Smooth muscle cell of trachea (primary cell): Measurements from ENCODE around the gene ANKRD39. TPM values are rescaled to one million over a fixed set of nuclear protein-coding genes. Genes with fewer than 3 reads are reported as not detected.

ENCODE experiments used
- total RNA-seq: library from RNA; depleted of rRNA; stranded (reverse); fragments of >200 nt; gene quantifications from 2 replicates; pipeline ENCODE4 v1.2.1, GENCODE V29; 2014

Gene ANKRD39, protein sequence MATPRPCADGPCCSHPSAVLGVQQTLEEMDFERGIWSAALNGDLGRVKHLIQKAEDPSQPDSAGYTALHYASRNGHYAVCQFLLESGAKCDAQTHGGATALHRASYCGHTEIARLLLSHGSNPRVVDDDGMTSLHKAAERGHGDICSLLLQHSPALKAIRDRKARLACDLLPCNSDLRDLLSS
- total RNA-seq, result 6.1 and 6.5 TPM in 2 replicates

GRCh38 chr2:96857667-96858372 lies at the start of gene ANKRD39:
Gene ANKRD39, minus strand, starts transcription at chr2:96858016. Its CDS starts 29 bp downstream, at chr2:96857987.

GRCh38 chr2:96869822-96870625 lies 12.2 kb upstream of the ANKRD39 start, which contains the start of gene SEMA4C:
Gene SEMA4C, minus strand, starts transcription at chr2:96870080. Its CDS starts 2,194 bp downstream, at chr2:96867886.

DNA sequence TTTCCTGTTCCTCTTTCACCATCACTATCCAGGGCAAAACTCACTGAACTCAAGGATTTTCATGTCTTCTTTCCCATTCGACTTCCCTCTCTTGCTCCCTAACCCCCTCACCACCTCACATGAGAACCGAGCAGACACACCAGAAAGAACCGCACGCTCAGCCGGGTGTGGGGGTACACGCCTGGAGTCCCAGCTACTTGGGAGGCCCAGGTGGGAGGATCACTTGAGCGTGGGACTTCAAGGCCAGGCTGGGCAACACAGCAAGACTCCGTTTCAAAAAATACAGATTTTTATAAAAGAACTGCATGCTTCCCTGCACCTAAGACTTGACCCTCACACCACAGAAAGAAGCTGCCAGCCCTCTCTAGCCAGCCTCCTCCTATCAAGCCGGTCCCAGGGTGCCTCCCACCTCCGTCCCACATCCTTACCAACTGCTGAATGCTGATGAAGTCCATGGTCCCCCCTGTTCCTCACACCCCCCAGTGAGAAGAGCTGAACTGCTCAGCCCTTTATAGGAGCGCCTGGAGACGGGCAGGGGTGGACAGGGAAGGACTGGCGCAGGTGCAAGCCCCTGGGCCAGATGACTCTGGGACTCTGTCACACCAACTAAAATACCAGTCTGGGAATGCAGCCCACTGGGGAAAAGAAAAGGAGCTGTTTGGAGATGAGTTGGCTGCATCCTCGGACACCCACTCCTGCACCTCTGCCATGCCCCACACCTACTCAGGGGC lies 14.1 kb downstream of the ANKRD39 start, which contains the start of gene ANKRD23:
TSS of gene ANKRD23 (minus strand) at position 484 of the 731 bp plus-strand sequence. CDS start at position 455, 29 bp downstream.

DNA sequence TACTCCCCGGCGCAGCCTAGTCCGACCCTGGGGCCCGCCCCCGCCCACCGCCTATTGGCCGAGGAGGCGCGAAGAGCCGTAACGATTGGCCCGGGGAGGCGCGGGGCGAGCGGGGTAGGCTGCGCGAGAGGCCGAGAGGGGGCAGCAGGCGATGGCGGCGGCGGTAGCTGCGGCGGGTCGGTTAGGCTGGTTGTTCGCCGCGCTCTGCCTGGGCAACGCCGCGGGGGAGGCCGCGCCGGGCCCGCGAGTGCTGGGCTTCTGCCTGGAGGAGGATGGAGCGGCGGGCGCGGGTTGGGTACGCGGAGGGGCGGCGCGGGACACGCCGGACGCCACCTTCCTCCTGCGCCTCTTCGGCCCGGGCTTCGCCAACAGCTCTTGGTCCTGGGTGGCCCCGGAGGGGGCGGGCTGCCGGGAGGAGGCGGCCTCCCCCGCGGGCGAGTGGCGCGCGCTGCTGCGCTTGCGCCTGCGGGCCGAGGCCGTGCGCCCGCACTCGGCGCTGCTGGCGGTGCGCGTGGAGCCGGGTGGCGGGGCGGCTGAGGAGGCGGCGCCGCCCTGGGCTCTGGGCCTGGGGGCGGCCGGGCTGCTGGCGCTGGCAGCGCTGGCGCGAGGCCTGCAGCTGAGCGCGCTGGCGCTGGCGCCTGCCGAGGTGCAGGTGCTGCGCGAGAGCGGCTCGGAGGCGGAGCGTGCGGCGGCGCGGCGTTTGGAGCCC lies 41.5 kb downstream of the ANKRD39 start, which contains the start of gene CNNM3:
TSS of gene CNNM3 (plus strand) at position 142 of the 709 bp plus-strand sequence. CDS start at position 152, 10 bp downstream.

Other genes starting within 250 kb of the ANKRD39 start
- 47.6 and 51.4 TPM in 2 replicates for gene KANSL3, start 219.7 kb downstream of the ANKRD39 start, total RNA-seq
- gene FER1L5, start 215.3 kb downstream of the ANKRD39 start, total RNA-seq, result 1.3 and 1.9 TPM in 2 replicates
- gene LMAN2L, start 118.0 kb downstream of the ANKRD39 start, total RNA-seq, result 28.5 and 38.9 TPM in 2 replicates
- gene CNNM4, start 97.1 kb downstream of the ANKRD39 start, total RNA-seq, result 3.1 and 4.1 TPM in 2 replicates
- gene CNNM3, start 41.7 kb downstream of the ANKRD39 start, total RNA-seq, result 6.5 and 11.4 TPM in 2 replicates
- gene ANKRD23, start 14.0 kb downstream of the ANKRD39 start, total RNA-seq, result 1.2 and 1.9 TPM in 2 replicates
- gene SEMA4C, start 12.1 kb upstream of the ANKRD39 start, total RNA-seq, result 25.0 and 27.5 TPM in 2 replicates
- not detected in 2 replicates for gene FAM178B, start 128.6 kb upstream of the ANKRD39 start, total RNA-seq
- gene FAHD2B, start 236.9 kb upstream of the ANKRD39 start, total RNA-seq, result 6.5 and 8.3 TPM in 2 replicates